ENCODE data around the gene ABCA8. TPM values are rescaled to one million over a fixed set of nuclear protein-coding genes. Genes with fewer than 3 reads are reported as not detected.

ABCA8 gene
- polyA plus RNA-seq, 3 donors = not detected

DNA sequence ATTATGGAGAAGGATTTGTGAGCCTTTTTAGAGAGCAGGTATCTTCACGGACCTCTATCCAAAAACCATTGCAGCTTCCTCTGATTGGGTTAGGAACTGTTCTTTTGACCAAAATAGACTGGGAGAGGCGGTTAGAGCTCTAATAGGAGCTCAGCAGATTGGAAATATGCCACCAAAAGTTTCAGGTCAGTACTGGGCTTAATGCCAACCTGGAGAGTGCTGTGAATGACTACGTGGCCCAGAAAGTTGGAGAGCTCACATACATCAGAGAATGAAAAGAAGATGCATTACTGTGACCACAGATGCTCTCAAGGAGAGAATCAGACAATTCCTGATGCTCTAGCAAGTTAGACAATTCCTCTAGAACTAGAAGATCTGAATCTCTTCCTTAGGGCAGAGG lies 86.5 kb downstream of the ABCA8 start:
- H3K4me1 ChIP-seq (ENCODE audit: control insufficient read depth in 1 of 2, insufficient read depth in 2 of 2, low read length in 2 of 2) = no peaks in the 10 kb centered on the region
- H3K36me3 ChIP-seq (replicated peaks in 1 of 2; ENCODE audit: control insufficient read depth in 1 of 2, insufficient read depth in 2 of 2, low read length in 2 of 2) = no peaks in the 10 kb centered on the region
- H3K4me1 Mint-ChIP-seq = peaks cover 3% of the 10 kb centered on the region
- intact Hi-C loops (cut with micrococcal nuclease) = no loop called here
- no peak overlapping the region for H3K4me3 Mint-ChIP-seq
- H3K9ac ChIP-seq (ENCODE audit: insufficient read depth, low read length, poor library complexity, severe bottlenecking) = no peak overlapping the region
- no peaks in the 10 kb centered on the region for H3K27me3 ChIP-seq (ENCODE audit: control insufficient read depth in 2 of 2, insufficient read depth in 2 of 2, low read length in 2 of 2)
- no peaks in the 10 kb centered on the region for H3K27me3 Mint-ChIP-seq (ENCODE audit: low read depth in 3 of 3)
- TF ChIP-seq, protein P1, sequence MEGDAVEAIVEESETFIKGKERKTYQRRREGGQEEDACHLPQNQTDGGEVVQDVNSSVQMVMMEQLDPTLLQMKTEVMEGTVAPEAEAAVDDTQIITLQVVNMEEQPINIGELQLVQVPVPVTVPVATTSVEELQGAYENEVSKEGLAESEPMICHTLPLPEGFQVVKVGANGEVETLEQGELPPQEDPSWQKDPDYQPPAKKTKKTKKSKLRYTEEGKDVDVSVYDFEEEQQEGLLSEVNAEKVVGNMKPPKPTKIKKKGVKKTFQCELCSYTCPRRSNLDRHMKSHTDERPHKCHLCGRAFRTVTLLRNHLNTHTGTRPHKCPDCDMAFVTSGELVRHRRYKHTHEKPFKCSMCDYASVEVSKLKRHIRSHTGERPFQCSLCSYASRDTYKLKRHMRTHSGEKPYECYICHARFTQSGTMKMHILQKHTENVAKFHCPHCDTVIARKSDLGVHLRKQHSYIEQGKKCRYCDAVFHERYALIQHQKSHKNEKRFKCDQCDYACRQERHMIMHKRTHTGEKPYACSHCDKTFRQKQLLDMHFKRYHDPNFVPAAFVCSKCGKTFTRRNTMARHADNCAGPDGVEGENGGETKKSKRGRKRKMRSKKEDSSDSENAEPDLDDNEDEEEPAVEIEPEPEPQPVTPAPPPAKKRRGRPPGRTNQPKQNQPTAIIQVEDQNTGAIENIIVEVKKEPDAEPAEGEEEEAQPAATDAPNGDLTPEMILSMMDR (IDR thresholded peaks at IDR 0.05) = no peak
- H3K27ac ChIP-seq (ENCODE audit: low read depth in 1 of 2, low read length in 2 of 2) = no peak overlapping the region
- no peaks in the 10 kb centered on the region for H3K36me3 Mint-ChIP-seq
- no peak overlapping the region for H3K4me3 ChIP-seq (replicated peaks in 1 of 3; ENCODE audit: low read depth in 2 of 3, low read length in 3 of 3)
- DNase-seq = no peak
- H3K9me3 Mint-ChIP-seq = peaks cover 0 to 5% (median 0%) of the 10 kb centered on the region in 7 donors
- peak overlapping the region in 1 of 7 donors; percentile 19 for H3K27ac Mint-ChIP-seq
- no peaks in the 10 kb centered on the region for H3K79me2 ChIP-seq (ENCODE audit: insufficient read depth, low read length)
- WGBS (ENCODE audit: insufficient coverage) = 25% methylated on average over 2 of the region's 3 CpGs
- H3K9me3 ChIP-seq (replicated peaks in 1 of 2; ENCODE audit: control insufficient read depth in 1 of 2, insufficient read depth in 1 of 2, low read length in 2 of 2) = no peaks in the 10 kb centered on the region
- no peak overlapping the region for H3K4me2 ChIP-seq (replicated peaks; ENCODE audit: extremely low read depth, low read length, poor library complexity, severe bottlenecking)
- no peak overlapping the region for H2AFZ ChIP-seq (ENCODE audit: insufficient read depth, low read depth, low read length, poor library complexity, severe bottlenecking)
- no peaks in the 10 kb centered on the region for H4K20me1 ChIP-seq (ENCODE audit: insufficient read depth, low read length)

DNA sequence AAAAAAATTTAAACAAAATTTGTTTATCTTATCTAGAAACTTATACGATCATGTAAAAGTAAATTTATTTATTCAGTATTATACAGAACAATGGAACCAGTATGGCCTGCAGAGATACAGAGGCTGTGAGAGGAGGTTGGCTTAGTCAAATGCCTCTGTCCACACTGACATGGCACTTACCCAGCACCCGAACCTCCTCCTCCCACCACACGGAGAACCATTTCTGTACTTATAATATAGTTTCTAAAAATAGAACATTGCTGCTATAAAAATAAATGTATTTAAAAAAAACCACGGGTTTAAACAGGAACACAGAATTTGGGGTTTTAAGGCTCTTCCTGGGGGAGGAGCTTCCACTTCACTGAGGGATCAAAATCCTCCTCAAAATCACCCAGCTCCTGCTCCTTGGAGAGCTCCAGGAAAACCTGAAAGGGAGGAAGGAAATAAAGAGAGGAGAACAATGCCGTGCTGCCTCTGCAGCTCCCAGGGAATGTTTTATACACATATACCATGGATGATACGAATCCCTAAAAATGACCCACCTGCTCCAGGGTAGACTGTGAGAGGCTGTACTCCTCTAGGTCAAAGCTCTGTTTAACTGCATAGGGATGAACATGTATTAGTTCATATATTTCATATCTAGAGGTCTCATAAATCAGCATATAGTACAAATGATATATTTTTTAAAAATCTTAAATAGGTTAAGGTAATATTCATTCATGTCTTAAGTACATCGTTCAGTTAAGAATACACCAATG lies 87.3 kb downstream of the ABCA8 start:
- Histone ChIP-seq H2AFZ (ENCODE audit: insufficient read depth, low read depth, low read length, poor library complexity, severe bottlenecking) (peak overlapping the region; percentile 24), H3K36me3 (replicated peaks in 1 of 2; ENCODE audit: control insufficient read depth in 1 of 2, insufficient read depth in 2 of 2, low read length in 2 of 2) (no peaks in the 10 kb centered on the region), H3K9ac (ENCODE audit: insufficient read depth, low read length, poor library complexity, severe bottlenecking) (no peak overlapping the region), H3K79me2 (ENCODE audit: insufficient read depth, low read length) (no peaks in the 10 kb centered on the region), H3K27ac (ENCODE audit: low read depth in 1 of 2, low read length in 2 of 2) (no peak overlapping the region), H3K9me3 (replicated peaks in 1 of 2; ENCODE audit: control insufficient read depth in 1 of 2, insufficient read depth in 1 of 2, low read length in 2 of 2) (no peaks in the 10 kb centered on the region), H3K4me3 (replicated peaks in 1 of 3; ENCODE audit: low read depth in 2 of 3, low read length in 3 of 3) (no peak overlapping the region), H3K27me3 (ENCODE audit: control insufficient read depth in 2 of 2, insufficient read depth in 2 of 2, low read length in 2 of 2) (no peaks in the 10 kb centered on the region), H3K4me2 (replicated peaks; ENCODE audit: extremely low read depth, low read length, poor library complexity, severe bottlenecking) (no peak overlapping the region), H4K20me1 (ENCODE audit: insufficient read depth, low read length) (no peaks in the 10 kb centered on the region), H3K4me1 (ENCODE audit: control insufficient read depth in 1 of 2, insufficient read depth in 2 of 2, low read length in 2 of 2) (no peaks in the 10 kb centered on the region)
- H3K4me3 Mint-ChIP-seq = no peak overlapping the region
- H3K36me3 Mint-ChIP-seq = no peaks in the 10 kb centered on the region
- no peaks in the 10 kb centered on the region for H3K27me3 Mint-ChIP-seq (ENCODE audit: low read depth in 3 of 3)
- TF ChIP-seq, protein P1 (IDR thresholded peaks at IDR 0.05) = no peak
- H3K4me1 Mint-ChIP-seq = peaks cover 3% of the 10 kb centered on the region
- DNase-seq = no peak
- no CpG with 5 or more reads among the region's 7 CpGs for WGBS (ENCODE audit: insufficient coverage)
- H3K9me3 Mint-ChIP-seq = peaks cover 0 to 5% (median 0%) of the 10 kb centered on the region in 7 donors
- intact Hi-C loops (cut with micrococcal nuclease) = no loop called here
- no peak overlapping the region for H3K27ac Mint-ChIP-seq
